ENCODE results near the gene ASCL3.

The ASCL3 gene

DNA sequence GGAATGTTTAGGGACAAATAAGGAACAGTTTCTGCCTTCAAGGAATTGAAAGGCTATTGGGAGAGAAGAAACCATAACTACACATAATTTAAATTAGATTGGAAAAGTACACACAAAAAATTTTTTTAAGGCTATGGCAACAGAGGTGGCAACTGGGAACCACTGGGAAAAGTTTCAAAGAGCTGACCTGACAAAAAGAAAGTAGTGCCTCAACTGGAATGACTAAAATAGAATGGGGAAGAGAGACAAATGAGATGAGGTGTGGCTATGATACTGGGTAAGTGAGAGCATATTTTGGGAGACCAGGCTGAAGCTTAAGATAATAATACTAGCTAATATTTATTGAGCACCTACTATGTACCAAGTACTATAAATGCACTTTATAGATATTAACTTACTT is 34.7 kb downstream of the ASCL3 start:
- Histone ChIP-seq H3K4me3 (ENCODE audit: low read length) (no peak overlapping the region), H3K36me3 (ENCODE audit: control insufficient read depth, low read length) (peaks cover 8% of the 10 kb centered on the region), H3K4me2 (ENCODE audit: low read length) (no peak overlapping the region), H3K4me1 (ENCODE audit: control insufficient read depth, low read length) (peaks cover 25% of the 10 kb centered on the region), H3K79me2 (ENCODE audit: control insufficient read depth, low read length) (peaks cover 17% of the 10 kb centered on the region), H3K27ac (ENCODE audit: low read depth, low read length) (no peak overlapping the region), H3K27me3 (ENCODE audit: control insufficient read depth, low read length) (no peaks in the 10 kb centered on the region), H3F3A (ENCODE audit: control insufficient read depth, insufficient read depth) (no peaks in the 10 kb centered on the region), H3K9me3 (ENCODE audit: control insufficient read depth, insufficient read depth, low read length) (no peaks in the 10 kb centered on the region), H4K20me1 (ENCODE audit: control insufficient read depth, insufficient read depth, low read depth, low read length) (no peaks in the 10 kb centered on the region), H3K9me2 (replicated peaks; ENCODE audit: control insufficient read depth, low read length) (no peaks in the 10 kb centered on the region)
- TF ChIP-seq EZH2phosphoT487 (IDR thresholded peaks at IDR 0.05; ENCODE audit: borderline replicate concordance, low read length) = no peak
- TF ChIP-seq CTCF (IDR thresholded peaks at IDR 0.05; ENCODE audit: low read depth, low read length, poor library complexity, severe bottlenecking) = no peak

DNA sequence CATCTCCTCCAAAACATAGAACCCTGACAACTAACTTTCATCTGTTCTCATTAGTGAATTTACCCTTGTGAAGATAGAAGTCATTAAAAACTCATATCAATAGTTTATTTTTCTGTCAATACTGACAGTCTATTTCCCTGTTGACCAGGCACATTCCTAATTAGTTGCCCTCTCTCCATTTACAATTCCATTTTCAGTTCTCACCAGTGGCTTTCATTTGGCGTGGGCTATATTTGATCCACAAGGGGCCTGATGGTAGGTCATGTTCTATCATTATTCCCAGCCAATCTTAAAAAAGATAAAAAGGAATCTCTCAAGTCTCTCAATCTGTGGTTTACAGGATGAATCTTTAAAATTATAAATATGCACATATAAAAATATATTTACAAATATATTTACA is 35.7 kb downstream of the ASCL3 start:
- peaks cover 4% of the 10 kb centered on the region for H3K36me3 ChIP-seq (ENCODE audit: control insufficient read depth, low read length)
- peaks cover 19% of the 10 kb centered on the region for H3K4me1 ChIP-seq (ENCODE audit: control insufficient read depth, low read length)
- no peak overlapping the region for H3K4me3 ChIP-seq (ENCODE audit: low read length)
- H3F3A ChIP-seq (ENCODE audit: control insufficient read depth, insufficient read depth) = no peaks in the 10 kb centered on the region
- H4K20me1 ChIP-seq (ENCODE audit: control insufficient read depth, insufficient read depth, low read depth, low read length) = no peaks in the 10 kb centered on the region
- H3K79me2 ChIP-seq (ENCODE audit: control insufficient read depth, low read length) = peaks cover 11% of the 10 kb centered on the region
- H3K9me2 ChIP-seq (replicated peaks; ENCODE audit: control insufficient read depth, low read length) = no peaks in the 10 kb centered on the region
- no peaks in the 10 kb centered on the region for H3K27me3 ChIP-seq (ENCODE audit: control insufficient read depth, low read length)
- H3K27ac ChIP-seq (ENCODE audit: low read depth, low read length) = no peak overlapping the region
- no peak for TF ChIP-seq CTCF (IDR thresholded peaks at IDR 0.05; ENCODE audit: low read depth, low read length, poor library complexity, severe bottlenecking)
- TF ChIP-seq EZH2phosphoT487 (IDR thresholded peaks at IDR 0.05; ENCODE audit: borderline replicate concordance, low read length) = no peak
- H3K4me2 ChIP-seq (ENCODE audit: low read length) = no peak overlapping the region
- no peaks in the 10 kb centered on the region for H3K9me3 ChIP-seq (ENCODE audit: control insufficient read depth, insufficient read depth, low read length)

- Histone ChIP-seq H3K9me2 (replicated peaks; ENCODE audit: control insufficient read depth, low read length) (no peaks in the 10 kb centered on the region), H3K36me3 (ENCODE audit: control insufficient read depth, low read length) (no peaks in the 10 kb centered on the region), H3K4me3 (ENCODE audit: low read length) (no peak overlapping the region), H3K27ac (ENCODE audit: low read depth, low read length) (no peak overlapping the region), H4K20me1 (ENCODE audit: control insufficient read depth, insufficient read depth, low read depth, low read length) (no peaks in the 10 kb centered on the region), H3K4me1 (ENCODE audit: control insufficient read depth, low read length) (peaks cover 17% of the 10 kb centered on the region), H3F3A (ENCODE audit: control insufficient read depth, insufficient read depth) (no peaks in the 10 kb centered on the region), H3K79me2 (ENCODE audit: control insufficient read depth, low read length) (no peaks in the 10 kb centered on the region), H3K27me3 (ENCODE audit: control insufficient read depth, low read length) (no peaks in the 10 kb centered on the region), H3K4me2 (ENCODE audit: low read length) (no peak overlapping the region), H3K9me3 (ENCODE audit: control insufficient read depth, insufficient read depth, low read length) (no peaks in the 10 kb centered on the region)
- TF ChIP-seq EZH2phosphoT487 (IDR thresholded peaks at IDR 0.05; ENCODE audit: borderline replicate concordance, low read length) = no peak
- TF ChIP-seq CTCF (IDR thresholded peaks at IDR 0.05; ENCODE audit: low read depth, low read length, poor library complexity, severe bottlenecking) = no peak
These were observed 37.2 kb downstream of the ASCL3 start for GRCh38 chr11:8905528-8906165.
